HUES48 (cell line): Measurements from ENCODE around the gene VCAN.
A peak's percentile ranks its signal among the peaks of the same experiment; 100 is the strongest.

Source experiments
- H3K27ac ChIP-seq: one replicate; pipeline ENCODE4 v1.7.0; 2013; ENCODE audit warnings: low read depth, low read length, inconsistent platforms
- H3K27me3 ChIP-seq: 2 replicates; pipeline ENCODE4 v1.6.1; 2013; ENCODE audit warnings: mild to moderate bottlenecking, low read length; ENCODE audit not compliant: control insufficient read depth, insufficient read depth
- H3K36me3 ChIP-seq: 2 replicates; pipeline ENCODE4 v1.6.1; 2013; ENCODE audit warnings: low read length; ENCODE audit not compliant: control insufficient read depth, insufficient read depth
- H3K4me1 ChIP-seq: 2 replicates; pipeline ENCODE4 v1.6.1; 2013; ENCODE audit warnings: mild to moderate bottlenecking, low read length; ENCODE audit not compliant: control insufficient read depth, insufficient read depth
- H3K4me3 ChIP-seq: 2 replicates; pipeline ENCODE4 v1.5.1; 2013; ENCODE audit warnings: mild to moderate bottlenecking, low read depth, low read length
- H3K9ac ChIP-seq: 2 replicates; pipeline ENCODE4 v1.6.1; 2013; ENCODE audit warnings: mild to moderate bottlenecking, low read depth, low read length, moderate library complexity
- H3K9me3 ChIP-seq: 2 replicates; pipeline ENCODE4 v1.6.1; 2013; ENCODE audit warnings: low read length; ENCODE audit not compliant: control insufficient read depth, insufficient read depth

VCAN gene

DNA sequence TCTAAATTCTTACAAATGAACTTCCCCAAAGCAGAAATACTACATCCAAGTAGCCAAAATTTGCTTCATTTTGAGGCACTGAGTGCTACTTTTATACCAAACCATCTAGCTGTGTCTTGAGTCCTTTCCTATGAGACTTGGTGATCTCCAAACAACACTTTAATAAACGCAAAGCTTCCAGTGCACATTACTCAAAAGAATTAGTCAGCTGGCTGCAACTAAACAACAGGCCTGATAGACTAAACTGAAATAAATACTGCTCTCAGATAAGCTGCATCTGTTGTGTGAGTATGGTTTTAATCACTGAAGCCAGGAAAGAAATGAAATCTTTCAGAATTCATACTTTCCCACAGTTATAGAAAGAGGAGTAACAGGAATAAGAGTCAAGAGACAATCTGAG lies 80.3 kb downstream of the VCAN start:
- no peaks in the 10 kb centered on the region for H3K27me3 ChIP-seq
- H3K4me3 ChIP-seq, result no peak overlapping the region
- H3K4me1 ChIP-seq, result no peaks in the 10 kb centered on the region
- no peak overlapping the region for H3K9ac ChIP-seq
- H3K9me3 ChIP-seq, result no peaks in the 10 kb centered on the region
- H3K36me3 ChIP-seq, result peaks cover 95% of the 10 kb centered on the region
- no peak overlapping the region for H3K27ac ChIP-seq

DNA sequence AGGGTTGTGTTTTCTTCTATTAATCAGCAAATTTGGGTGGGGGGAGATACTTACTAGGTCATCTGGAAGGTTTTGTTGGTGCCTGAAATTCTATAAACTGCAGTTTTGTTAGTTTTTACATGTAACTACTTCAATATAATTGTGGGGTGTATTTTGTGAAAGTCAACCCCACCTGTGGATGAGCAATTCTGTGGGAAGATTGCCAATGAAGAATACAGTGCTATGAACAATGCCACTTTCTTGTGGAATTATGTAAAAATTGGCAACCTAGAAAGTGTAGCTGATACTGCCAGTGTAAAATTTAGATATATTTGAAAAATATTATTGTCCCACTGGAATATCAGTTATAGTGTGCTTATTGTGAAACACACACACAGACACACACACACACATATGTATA lies 80.7 kb downstream of the VCAN start:
- Histone ChIP-seq H3K9me3 (no peaks in the 10 kb centered on the region), H3K27ac (no peak overlapping the region), H3K4me1 (no peaks in the 10 kb centered on the region), H3K9ac (no peak overlapping the region), H3K36me3 (peaks cover 95% of the 10 kb centered on the region), H3K27me3 (no peaks in the 10 kb centered on the region), H3K4me3 (no peak overlapping the region)

DNA sequence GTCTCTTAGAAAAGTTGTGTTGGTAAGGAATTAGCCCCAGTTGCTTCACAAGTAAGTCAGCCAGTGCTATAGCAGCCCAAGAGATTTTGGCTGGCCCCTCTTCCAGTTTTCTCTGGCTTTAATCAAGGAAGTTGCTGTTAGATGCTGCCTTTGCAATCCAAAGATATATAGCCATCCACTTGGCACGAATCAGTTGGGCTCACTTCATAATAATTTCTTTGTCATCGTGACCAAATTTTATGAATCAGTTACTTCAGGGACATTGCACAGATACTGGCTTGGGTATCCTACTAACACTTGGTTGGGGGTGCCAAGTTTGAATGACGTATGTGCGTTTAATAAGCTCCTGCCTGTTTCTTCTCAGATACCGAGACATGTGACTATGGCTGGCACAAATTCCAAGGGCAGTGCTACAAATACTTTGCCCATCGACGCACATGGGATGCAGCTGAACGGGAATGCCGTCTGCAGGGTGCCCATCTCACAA lies 81.5 kb downstream of the VCAN start:
- Histone ChIP-seq H3K36me3 (peaks cover 95% of the 10 kb centered on the region), H3K9me3 (no peaks in the 10 kb centered on the region)

DNA sequence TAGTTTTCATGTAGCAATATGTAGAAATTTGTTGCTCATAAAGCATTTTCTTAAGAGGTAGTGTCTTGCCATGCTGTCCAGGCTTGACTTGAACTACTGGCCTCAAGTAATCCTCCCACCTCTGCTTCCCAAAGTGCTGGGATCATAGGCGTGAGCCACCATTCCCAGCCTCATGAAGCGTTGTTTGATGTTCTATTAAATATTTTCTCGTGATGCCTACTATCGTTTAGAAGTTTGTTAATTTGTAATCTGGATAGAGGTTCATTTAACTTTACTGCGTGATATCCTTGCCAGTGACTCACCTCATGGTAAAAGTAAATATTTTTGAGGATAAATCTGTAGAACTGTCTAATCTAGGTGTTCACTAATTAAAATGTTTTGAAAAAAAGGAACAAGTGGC lies 82.6 kb downstream of the VCAN start:
- no peaks in the 10 kb centered on the region for H3K27me3 ChIP-seq
- H3K9me3 ChIP-seq, result no peaks in the 10 kb centered on the region
- no peak overlapping the region for H3K27ac ChIP-seq
- peaks cover 95% of the 10 kb centered on the region for H3K36me3 ChIP-seq
- no peak overlapping the region for H3K9ac ChIP-seq
- no peaks in the 10 kb centered on the region for H3K4me1 ChIP-seq
- no peak overlapping the region for H3K4me3 ChIP-seq

More for the DNA sequence above, 81.5 kb downstream of the VCAN start:
- no peaks in the 10 kb centered on the region for H3K27me3 ChIP-seq
- no peak overlapping the region for H3K27ac ChIP-seq
- no peaks in the 10 kb centered on the region for H3K4me1 ChIP-seq
- no peak overlapping the region for H3K4me3 ChIP-seq
- no peak overlapping the region for H3K9ac ChIP-seq

DNA sequence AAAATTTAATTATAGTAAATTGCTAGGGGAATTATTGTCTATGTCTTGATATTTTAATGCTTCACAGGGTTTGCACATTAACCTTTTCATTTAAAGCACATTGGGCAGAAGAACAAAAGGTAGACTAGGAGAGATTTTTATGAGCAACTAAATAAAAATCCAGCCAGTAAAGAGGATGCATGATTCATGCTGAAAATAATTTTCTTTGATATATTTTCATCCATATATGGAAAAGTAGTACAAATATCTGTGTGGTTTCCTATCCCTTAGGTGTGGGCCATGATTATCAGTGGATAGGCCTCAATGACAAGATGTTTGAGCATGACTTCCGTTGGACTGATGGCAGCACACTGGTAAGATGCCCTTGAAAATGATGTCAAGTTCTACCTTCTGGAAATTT lies 83.1 kb downstream of the VCAN start:
- Histone ChIP-seq H3K36me3 (peaks cover 95% of the 10 kb centered on the region), H3K9ac (no peak overlapping the region), H3K4me1 (no peaks in the 10 kb centered on the region), H3K27ac (no peak overlapping the region), H3K9me3 (no peaks in the 10 kb centered on the region), H3K4me3 (no peak overlapping the region), H3K27me3 (no peaks in the 10 kb centered on the region)

DNA sequence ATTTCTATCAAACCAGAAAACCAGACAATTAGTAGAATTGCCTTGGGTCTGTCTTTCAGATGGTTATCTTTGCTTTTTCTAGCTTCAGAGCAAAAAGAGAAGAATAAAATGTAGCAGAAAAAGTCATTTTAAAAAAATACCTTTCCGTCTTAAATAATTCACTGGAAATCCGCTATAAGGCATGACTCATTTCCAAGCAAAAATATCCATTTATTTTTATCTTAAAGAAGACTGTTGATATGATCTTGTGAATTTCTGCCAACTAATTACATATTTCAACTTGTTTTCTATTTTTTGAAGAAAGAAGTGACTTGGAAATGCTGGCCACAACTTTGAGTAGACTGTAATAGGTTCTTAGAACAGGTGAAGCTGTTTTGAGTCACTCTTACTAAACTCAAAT lies 83.7 kb downstream of the VCAN start:
- Histone ChIP-seq H3K9ac (no peak overlapping the region), H3K4me3 (no peak overlapping the region), H3K27me3 (no peaks in the 10 kb centered on the region), H3K4me1 (no peaks in the 10 kb centered on the region), H3K27ac (no peak overlapping the region), H3K36me3 (peaks cover 95% of the 10 kb centered on the region), H3K9me3 (no peaks in the 10 kb centered on the region)

DNA sequence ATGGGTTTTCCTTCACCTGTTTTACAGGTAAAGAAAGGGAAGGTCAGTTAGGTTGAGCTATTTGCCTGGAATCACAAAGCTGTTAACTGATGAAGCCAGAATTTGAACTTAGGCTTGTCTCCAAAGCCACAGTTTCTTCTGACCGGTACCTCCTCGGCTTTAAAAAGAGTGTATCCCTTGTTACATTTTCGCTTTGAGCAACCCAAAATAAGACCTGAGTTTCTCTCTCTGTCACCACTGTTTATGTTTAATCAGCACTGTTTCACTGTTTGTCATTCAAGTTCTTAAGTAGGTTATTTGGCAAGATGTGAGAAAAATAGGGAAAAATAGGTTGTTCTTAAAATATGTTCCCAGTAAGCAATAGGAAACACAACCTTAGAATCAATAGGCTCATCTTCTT lies 84.6 kb downstream of the VCAN start:
- no peak overlapping the region for H3K27ac ChIP-seq
- no peak overlapping the region for H3K4me3 ChIP-seq
- H3K9ac ChIP-seq, result no peak overlapping the region
- H3K36me3 ChIP-seq, result peaks cover 97% of the 10 kb centered on the region
- H3K27me3 ChIP-seq, result no peaks in the 10 kb centered on the region
- no peaks in the 10 kb centered on the region for H3K4me1 ChIP-seq
- H3K9me3 ChIP-seq, result no peaks in the 10 kb centered on the region

DNA sequence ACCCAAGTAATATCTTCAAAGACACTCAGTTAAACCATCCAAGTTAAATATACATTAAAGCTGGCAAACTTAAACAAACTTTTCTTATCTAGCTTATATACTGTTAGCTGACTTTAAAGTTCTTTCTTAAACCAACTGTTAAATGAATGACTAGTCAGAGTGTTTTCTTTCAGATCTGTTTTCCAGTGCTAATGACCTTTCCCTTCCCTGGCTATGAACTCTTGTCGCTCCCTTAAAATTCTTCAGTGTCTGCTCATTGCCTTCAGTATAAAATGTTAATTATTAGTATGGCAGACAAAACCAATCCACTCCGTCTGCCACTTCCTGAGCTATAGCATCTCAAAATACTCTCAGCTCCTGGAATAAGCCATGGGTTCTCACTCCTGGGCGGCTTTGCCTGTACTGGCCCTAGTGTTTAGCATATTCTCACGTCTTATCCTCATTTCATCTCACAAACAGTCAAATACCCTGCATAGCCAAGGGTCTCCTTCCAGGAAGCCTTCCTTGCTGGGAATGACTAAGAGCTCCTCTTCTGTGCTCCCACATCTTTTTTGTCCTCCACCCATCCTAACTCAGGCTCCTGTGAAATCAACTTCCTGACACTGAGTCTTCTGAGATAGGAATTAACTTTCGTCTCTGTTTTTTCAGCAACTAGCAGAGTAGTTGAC lies 87.7 kb downstream of the VCAN start:
- Histone ChIP-seq H3K27me3 (no peaks in the 10 kb centered on the region), H3K4me1 (peaks cover 5% of the 10 kb centered on the region; the same call in 1 of the 2 replicates), H3K9ac (no peak overlapping the region), H3K4me3 (no peak overlapping the region), H3K27ac (peak overlapping the region; percentile 61), H3K9me3 (no peaks in the 10 kb centered on the region), H3K36me3 (peaks cover 99% of the 10 kb centered on the region)

DNA sequence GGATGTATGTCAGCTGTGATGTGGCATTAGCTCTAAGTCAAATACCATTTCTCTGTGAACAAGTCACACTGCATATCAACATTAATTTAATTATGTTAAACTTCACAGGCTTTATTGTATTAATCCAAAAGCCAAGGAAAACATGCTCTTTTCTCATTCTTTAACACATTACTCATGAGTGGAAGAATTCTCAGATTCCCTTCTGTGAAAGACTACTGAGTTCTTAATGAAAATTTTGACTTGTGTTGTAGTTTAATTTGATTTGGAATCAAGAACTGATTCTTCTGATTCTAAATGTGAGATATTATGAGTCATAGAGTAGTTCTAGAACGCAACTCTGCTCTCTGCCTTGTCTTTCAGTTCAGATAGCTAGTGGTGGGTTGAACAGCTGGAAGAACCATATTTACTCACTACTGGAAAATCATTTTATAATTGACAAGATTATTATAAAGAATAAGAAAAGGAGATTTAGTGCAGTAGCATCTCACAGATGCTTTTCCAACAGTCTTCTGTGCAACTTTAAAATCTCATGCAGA lies 90.6 kb downstream of the VCAN start:
- Histone ChIP-seq H3K27me3 (no peaks in the 10 kb centered on the region), H3K27ac (no peak overlapping the region), H3K9me3 (no peaks in the 10 kb centered on the region), H3K4me1 (peaks cover 5% of the 10 kb centered on the region; the same call in 1 of the 2 replicates), H3K4me3 (no peak overlapping the region), H3K36me3 (peaks cover 97% of the 10 kb centered on the region), H3K9ac (no peak overlapping the region)

DNA sequence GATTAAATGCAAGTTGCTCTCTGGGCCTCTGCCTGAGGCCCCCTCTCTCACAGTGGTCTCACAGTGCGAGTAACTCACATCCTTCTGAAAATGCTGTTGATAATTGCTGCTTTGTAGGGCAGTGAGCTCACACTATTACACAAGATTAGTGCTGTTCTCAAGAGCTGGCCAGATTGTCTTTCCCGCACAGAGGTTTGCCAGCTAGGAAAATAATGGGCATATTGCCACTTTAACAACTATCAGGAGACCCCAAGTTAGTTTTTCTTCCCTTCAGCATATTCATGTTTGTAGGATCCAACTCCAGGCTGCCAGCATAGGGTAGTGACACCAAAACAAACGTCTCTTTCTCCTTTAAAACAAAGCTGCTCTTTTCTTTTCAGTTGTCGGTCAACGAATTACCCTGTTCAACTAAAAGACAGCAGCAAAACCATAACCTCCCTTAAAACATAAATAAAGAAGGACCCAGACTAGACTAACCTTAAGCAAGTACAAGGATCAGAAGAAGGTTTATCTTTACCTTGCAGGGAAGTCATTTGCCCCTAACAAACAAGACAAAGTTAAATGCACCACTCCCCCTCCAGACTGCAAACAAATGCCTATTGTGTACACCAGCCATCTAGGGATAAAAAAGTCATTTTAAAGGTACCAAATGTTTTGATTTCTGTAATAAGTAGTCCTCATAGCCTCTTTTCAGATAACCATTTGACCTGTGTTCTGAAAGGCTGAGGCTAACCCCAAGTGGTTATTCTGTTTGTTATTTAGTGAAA lies 91.4 kb downstream of the VCAN start:
- peak overlapping the region; percentile 61 for H3K27ac ChIP-seq
- no peak overlapping the region for H3K4me3 ChIP-seq
- H3K9ac ChIP-seq, result no peak overlapping the region
- H3K9me3 ChIP-seq, result no peaks in the 10 kb centered on the region
- H3K36me3 ChIP-seq, result peaks cover 97% of the 10 kb centered on the region
- peaks cover 5% of the 10 kb centered on the region; the same call in 1 of the 2 replicates for H3K4me1 ChIP-seq
- no peaks in the 10 kb centered on the region for H3K27me3 ChIP-seq

DNA sequence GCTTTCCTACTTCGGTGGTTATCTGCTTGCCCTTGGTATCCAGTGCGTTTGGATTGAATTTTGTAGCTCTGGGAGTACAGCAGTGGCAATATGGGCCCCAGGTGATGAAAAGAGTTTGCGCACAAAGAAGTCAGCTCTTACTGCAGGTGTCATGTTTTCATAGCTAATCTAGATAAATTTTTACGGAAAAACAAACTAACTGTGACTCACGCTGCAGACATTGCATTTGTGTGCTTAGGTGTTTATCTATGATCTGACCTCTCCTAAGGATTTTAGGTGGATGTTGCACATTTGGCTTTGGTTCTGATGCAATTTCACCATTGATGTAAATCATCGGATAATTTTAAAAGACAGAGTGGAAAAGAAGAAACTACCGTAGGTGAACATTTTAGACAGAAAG lies 92.1 kb downstream of the VCAN start:
- Histone ChIP-seq H3K9me3 (no peaks in the 10 kb centered on the region), H3K36me3 (peaks cover 97% of the 10 kb centered on the region), H3K4me1 (peaks cover 5% of the 10 kb centered on the region; the same call in 1 of the 2 replicates), H3K27ac (peak overlapping the region; percentile 61), H3K4me3 (no peak overlapping the region), H3K9ac (no peak overlapping the region), H3K27me3 (no peaks in the 10 kb centered on the region)
